Glutamatergic neuron (in vitro differentiated cells): ENCODE data around the gene CYTH1. TPM values are rescaled to one million over a fixed set of nuclear protein-coding genes. Genes with fewer than 3 reads are reported as not detected.

Experiments used
- DNase-seq: peaks from one replicate; pipeline ENCODE4 v3.0.0; 2022
- H3K27ac Mint-ChIP-seq: one replicate; pipeline ENCODE4 v1.8.0; 2020; ENCODE audit warnings: mild to moderate bottlenecking, mixed read lengths, inconsistent platforms; ENCODE audit not compliant: unreplicated experiment
- H3K27me3 Mint-ChIP-seq: one replicate; pipeline ENCODE4 v1.8.0; 2020; ENCODE audit warnings: mild to moderate bottlenecking, moderate library complexity, mixed read lengths, inconsistent platforms; ENCODE audit not compliant: unreplicated experiment
- H3K36me3 Mint-ChIP-seq: one replicate; pipeline ENCODE4 v1.8.0; 2020; ENCODE audit warnings: mild to moderate bottlenecking, mixed read lengths, inconsistent platforms; ENCODE audit not compliant: unreplicated experiment
- H3K4me1 Mint-ChIP-seq: one replicate; pipeline ENCODE4 v1.8.0; 2020; ENCODE audit warnings: mild to moderate bottlenecking, low read depth, mixed read lengths, inconsistent platforms; ENCODE audit not compliant: unreplicated experiment
- H3K4me3 Mint-ChIP-seq: one replicate; pipeline ENCODE4 v1.8.0; 2020; ENCODE audit warnings: mild to moderate bottlenecking, mixed read lengths, inconsistent platforms; ENCODE audit not compliant: unreplicated experiment
- H3K9me3 Mint-ChIP-seq: one replicate; pipeline ENCODE4 v1.8.0; 2020; ENCODE audit warnings: mild to moderate bottlenecking, moderate library complexity, mixed read lengths, inconsistent platforms; ENCODE audit not compliant: unreplicated experiment
- CTCF ChIP-seq: fragments of 200-600 bp; sonication (generic); IDR thresholded peaks from one replicate; pipeline ENCODE4 v1.5.0; 2021; ENCODE audit not compliant: partially characterized antibody, unreplicated experiment
- total RNA-seq: library from RNA; stranded (reverse); fragmentation: NEBNext Ultra II Directional; extraction: Animal tissue kit (Norgen Biotek cat#: 25700); gene quantifications from one replicate; pipeline ENCODE4 v1.2.1, GENCODE V29; 2021; ENCODE audit not compliant: unreplicated experiment

Gene CYTH1
- total RNA-seq, 1 donor from 2014 or later = 57.2 TPM

GRCh38 chr17:78677303-78678221 lies 104.5 kb downstream of the CYTH1 start:
- TF ChIP-seq CTCF = no peak
- Mint-ChIP-seq H3K27ac (no peak overlapping the region), H3K27me3 (no peaks in the 10 kb centered on the region), H3K4me1 (peaks cover 7% of the 10 kb centered on the region), H3K9me3 (peaks cover 2% of the 10 kb centered on the region), H3K36me3 (no peaks in the 10 kb centered on the region), H3K4me3 (no peak overlapping the region)
- no peak for DNase-seq

DNA sequence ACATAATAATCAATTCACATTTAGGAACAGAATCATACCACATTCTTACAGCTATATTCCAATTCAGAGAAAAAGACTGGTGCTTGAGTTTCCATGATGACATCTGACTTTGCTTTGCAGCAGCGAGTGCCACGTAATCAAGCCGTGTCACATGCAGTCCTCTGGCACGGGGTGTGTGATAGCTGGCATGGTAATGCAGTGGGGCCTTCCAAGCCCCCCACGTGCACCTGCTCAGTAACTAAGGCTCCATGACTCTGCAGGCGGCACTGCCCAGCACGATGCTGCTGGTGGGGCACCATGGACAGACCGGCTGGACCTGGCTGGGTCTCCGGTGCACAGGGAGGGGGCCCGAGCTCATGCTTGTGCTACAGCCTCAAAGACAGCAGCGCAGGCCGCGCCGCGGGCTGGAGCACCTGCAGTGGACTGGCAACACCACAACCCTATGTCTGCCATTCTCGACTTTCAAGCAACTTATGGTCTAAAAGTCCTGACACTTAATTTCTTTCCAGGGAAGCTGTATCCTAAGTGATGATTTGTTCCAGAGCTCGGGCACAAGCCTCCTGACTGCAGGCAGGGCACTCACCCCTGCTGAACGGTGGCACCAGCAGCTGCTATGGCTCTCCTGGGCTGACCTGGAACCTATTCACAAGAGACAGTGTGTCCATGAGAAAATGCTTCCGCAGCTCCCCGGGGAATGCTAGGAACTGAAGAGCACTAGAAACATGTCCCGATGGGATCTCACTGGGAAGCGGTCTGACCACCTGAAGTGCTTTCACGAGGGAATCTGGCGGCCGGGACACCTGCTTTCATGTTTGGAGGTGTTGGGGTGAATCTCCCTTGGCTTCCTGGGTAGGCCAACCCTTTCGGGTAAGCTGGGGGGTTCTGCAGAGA lies 105.4 kb downstream of the CYTH1 start:
- TF ChIP-seq CTCF = no peak
- no peaks in the 10 kb centered on the region for H3K36me3 Mint-ChIP-seq
- H3K27me3 Mint-ChIP-seq = no peaks in the 10 kb centered on the region
- no peak overlapping the region for H3K27ac Mint-ChIP-seq
- peaks cover 7% of the 10 kb centered on the region for H3K4me1 Mint-ChIP-seq
- DNase-seq = no peak
- H3K4me3 Mint-ChIP-seq = no peak overlapping the region
- peaks cover 2% of the 10 kb centered on the region for H3K9me3 Mint-ChIP-seq

- no peak overlapping the region for H3K4me3 Mint-ChIP-seq
- no peak for DNase-seq
- no peak for TF ChIP-seq CTCF
- H3K4me1 Mint-ChIP-seq = peaks cover 7% of the 10 kb centered on the region
- H3K9me3 Mint-ChIP-seq = peaks cover 2% of the 10 kb centered on the region
- no peaks in the 10 kb centered on the region for H3K27me3 Mint-ChIP-seq
- peaks cover 3% of the 10 kb centered on the region for H3K36me3 Mint-ChIP-seq
- H3K27ac Mint-ChIP-seq = no peak overlapping the region
Measured at GRCh38 chr17:78675836-78676235, 106.2 kb downstream of the CYTH1 start.

GRCh38 chr17:78675316-78675616 lies 106.8 kb downstream of the CYTH1 start:
- H3K9me3 Mint-ChIP-seq = peaks cover 2% of the 10 kb centered on the region
- no peaks in the 10 kb centered on the region for H3K27me3 Mint-ChIP-seq
- peaks cover 7% of the 10 kb centered on the region for H3K36me3 Mint-ChIP-seq
- TF ChIP-seq CTCF = no peak
- no peak overlapping the region for H3K27ac Mint-ChIP-seq
- H3K4me1 Mint-ChIP-seq = peaks cover 5% of the 10 kb centered on the region
- no peak for DNase-seq
- no peak overlapping the region for H3K4me3 Mint-ChIP-seq
